DMS 273 (cell line): ENCODE measurements around the gene PBLD.
A peak's percentile ranks its signal among the peaks of the same experiment; 100 is the strongest.
"Not testable (repeated sequence)": the region's sequence is repeated elsewhere in the genome, so short reads cannot be mapped to it uniquely, and the experiment has no call there.

ENCODE experiments used
- DNase-seq: peaks from one replicate; lab custom pipeline; 2025; ENCODE audit not compliant: unreplicated experiment; lab: John Stamatoyannopoulos, UW

Gene PBLD

DNA sequence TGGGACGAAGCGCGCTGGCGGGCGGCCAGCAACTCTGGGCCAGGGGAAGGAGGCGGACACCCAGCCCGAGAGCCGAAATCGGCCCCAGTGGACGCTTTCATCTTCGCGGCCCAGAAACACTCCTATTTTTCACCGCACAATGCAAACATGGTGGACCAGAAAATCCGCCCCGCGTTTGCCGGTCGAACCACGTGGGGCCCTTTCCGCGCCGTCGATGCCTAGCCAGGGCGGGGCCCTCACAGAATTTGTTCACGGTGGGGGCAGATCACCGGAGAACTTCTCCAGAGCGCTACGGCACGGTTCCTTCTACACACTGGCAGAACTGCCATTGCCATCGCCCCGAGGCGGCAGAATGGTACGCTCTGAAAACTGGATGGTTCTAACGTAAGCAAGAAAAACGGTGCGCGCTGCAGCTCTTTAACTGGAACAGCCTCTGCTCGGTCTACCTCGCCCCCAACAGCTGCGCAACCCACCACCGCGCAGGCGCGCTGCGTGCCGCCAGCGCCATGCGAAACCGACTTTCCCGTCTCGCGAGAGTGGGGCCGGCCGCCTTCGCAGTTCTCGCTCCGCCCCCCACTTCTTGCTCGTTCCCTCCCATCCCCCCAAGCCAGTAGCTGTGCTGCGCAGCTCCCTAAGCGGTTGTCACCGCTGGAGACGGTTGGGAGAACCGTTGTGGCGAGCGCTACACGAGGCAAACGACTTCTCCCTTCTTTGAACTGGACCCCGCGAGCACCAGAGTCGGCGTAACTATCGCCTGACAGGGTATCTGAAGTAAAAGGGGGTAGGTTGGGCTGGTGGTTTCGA is 1.1 kb downstream of the PBLD start, which contains the start of gene HNRNPH3:
HNRNPH3 (plus strand) TSS at position 610 of the 804 bp plus-strand sequence. CDS start 5,158 bp downstream, outside the sequence.
- DNase-seq: peak; percentile 98

GRCh38 chr10:68330852-68331454 is 1.8 kb downstream of the PBLD start:
- DNase-seq: peak; percentile 53

- no peak for DNase-seq
These were observed 3.2 kb downstream of the PBLD start for GRCh38 chr10:68329506-68329861.

DNA sequence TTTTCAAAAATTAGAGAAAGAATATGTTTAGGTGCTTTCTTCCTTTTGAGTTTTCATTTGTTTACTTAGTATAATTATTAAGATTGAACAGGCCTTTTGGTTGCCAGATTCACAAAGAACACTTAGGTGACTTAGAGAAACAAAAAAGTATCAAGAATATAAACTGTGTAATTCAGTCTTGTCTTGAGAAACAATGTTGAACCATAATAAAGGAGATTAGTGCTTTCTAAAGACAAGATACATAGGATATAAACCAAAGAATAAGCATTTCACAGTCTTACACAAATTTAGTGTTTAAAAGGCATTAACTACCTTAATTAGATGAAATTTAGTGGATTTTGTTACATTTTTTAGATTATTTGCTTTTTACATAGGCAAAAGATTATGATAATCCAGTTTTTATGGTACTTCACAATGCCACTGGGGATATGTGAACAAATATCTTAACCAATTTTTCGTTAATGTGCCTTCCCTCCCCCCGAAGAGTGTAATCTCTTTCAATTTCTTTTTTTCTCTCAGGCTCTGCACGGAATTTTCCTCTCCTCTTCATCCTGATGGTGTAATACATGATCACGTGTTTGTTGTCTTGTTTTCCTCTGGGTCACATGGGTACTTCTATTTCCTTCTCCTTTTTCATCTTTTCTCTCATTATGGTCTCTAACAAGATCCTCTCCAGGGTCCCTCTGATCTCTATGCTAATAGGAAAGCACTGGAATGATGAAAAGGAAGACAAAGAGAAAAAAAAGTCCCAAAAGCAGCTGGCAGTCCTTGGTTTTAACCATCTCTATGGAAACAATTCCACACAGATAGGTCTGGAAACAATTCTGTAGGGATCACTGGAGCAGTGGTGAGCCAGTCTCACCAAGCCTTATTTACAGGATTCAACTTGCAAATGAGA is 4.6 kb downstream of the PBLD start:
- peak; percentile 66 for DNase-seq

DNA sequence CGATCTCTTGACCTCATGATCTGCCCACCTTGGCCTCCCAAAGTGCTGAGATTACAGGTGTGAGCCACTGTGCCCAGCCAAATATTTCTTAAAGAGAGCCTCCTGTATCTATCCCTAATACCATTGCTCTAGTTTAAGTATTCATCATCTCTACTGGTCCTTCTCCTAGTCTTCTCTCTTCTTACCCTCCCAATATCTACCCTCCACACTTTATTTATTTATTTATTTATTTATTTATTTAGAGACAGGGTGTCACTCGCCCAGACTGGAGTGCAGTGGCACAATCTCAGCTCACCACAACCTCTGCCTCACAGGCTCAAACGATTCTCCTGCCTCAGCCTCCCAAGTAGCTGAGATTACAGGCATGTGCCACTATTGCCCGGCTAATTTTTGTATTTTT is 8.3 kb downstream of the PBLD start:
- not testable (repeated sequence) for DNase-seq

- DNase-seq: no peak
These were observed 14.2 kb downstream of the PBLD start for GRCh38 chr10:68318331-68319059.

DNA sequence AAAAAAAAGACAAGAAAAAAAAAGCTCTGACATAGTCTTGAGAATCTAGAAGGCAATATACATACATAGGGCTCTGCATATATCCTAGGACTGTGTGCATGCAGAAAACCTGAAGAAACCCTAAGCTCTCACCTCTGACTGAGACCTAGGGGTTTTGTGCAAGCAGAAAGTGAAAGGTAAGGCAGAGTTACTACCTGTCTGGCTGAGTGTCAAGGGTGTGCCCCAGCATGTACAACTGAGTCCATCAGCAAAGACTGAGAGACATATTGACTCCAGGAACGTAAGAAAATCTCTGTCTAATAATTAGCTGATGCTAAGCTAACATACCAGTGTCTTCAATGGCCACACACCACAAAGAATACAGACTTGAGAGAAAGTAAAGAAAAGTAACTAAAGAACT is 17.1 kb downstream of the PBLD start:
- DNase-seq: no peak

- not testable (repeated sequence) for DNase-seq
These were observed 17.8 kb downstream of the PBLD start for GRCh38 chr10:68314930-68315329.

DNA sequence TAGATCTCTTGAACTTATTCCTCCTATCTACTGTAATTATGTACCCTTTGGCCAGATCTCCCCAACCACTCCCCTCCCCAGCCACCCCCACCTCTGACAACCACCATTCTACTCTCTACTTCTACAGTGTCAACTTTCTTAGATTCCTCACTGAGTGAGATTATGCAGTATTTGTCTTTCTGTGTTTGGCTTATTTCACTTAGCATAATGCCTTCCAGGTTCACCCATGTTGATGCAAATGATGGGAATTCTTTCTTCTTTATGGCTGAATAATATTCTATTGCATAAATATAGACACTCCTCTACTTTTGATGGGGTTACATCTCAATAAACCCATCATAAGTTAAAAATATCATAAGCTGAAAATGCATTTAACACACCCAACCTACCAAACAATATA is 22.2 kb downstream of the PBLD start:
- DNase-seq: no peak

GRCh38 chr10:68305854-68306253 is 26.9 kb downstream of the PBLD start:
- no peak for DNase-seq

- no peak for DNase-seq
These were observed 28.8 kb downstream of the PBLD start for GRCh38 chr10:68303849-68304412.

- no peak for DNase-seq
These were observed 29.9 kb downstream of the PBLD start for GRCh38 chr10:68302871-68303270.

- no peak for DNase-seq
These were observed 30.3 kb downstream of the PBLD start for GRCh38 chr10:68302503-68302823.

- DNase-seq: peak; percentile 60
These were observed 30.8 kb downstream of the PBLD start for GRCh38 chr10:68301790-68302502.

- no peak for DNase-seq
These were observed 31.4 kb downstream of the PBLD start for GRCh38 chr10:68301301-68301700.

GRCh38 chr10:68296843-68297663 is 35.7 kb downstream of the PBLD start:
- DNase-seq: no peak

DNA sequence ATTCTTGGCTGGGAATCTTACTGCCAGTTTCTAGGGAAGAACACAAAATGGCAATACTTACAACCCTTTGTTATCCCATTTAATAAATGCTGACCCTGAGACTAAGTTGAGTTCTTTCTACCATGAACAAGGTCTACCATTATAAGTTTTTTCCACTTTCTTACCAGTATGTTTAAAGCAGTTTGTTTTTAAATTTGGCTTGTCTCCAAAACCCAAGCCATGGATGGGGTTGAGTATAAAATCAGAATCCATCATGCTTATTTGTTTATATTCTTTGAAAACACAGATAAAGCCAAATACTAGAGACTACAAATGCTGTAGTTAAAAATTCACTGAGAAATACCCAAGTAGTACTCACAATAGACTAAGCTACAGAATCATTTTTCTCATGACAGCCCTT is 42.0 kb downstream of the PBLD start:
- DNase-seq: no peak

- DNase-seq: no peak
These were observed 44.0 kb downstream of the PBLD start for GRCh38 chr10:68288717-68289116.
